B cell (primary cell): ENCODE results near the gene MFF. TPM values are rescaled to one million over a fixed set of nuclear protein-coding genes. Genes with fewer than 3 reads are reported as not detected.

ENCODE experiments used
- ATAC-seq: fragments of 200-7000 bp; cut with Tn5 transposase; one replicate; pipeline ENCODE4 v1.10.0; 2021; ENCODE audit warnings: low read depth, mild to moderate bottlenecking, moderate number of reproducible peaks, moderate library complexity
- CTCF ChIA-PET: fragments of 350-600 bp; sonication (Branson Sonifier 250); formaldehyde crosslinking; loops from one replicate; lab custom pipeline; 2021; ENCODE audit warnings: antibody characterized with exemption, inconsistent platforms; lab: Charles Lee
- POLR2A ChIA-PET: fragments of 350-600 bp; sonication (Branson Sonifier 250); formaldehyde crosslinking; loops from one replicate; lab custom pipeline; 2021; ENCODE audit warnings: antibody characterized with exemption; lab: Charles Lee
- DNase-seq: peaks from one replicate; pipeline ENCODE4 v3.0.0; 2013
- H2AFZ ChIP-seq: 2 replicates; pipeline ENCODE4 v1.6.1; 2012; ENCODE audit warnings: mild to moderate bottlenecking, low read depth, low read length; ENCODE audit not compliant: insufficient read depth, poor library complexity, severe bottlenecking
- H3K27ac ChIP-seq, 2 donors: 1 replicate in 1 of 2; 2 replicates in 1 of 2; pipeline ENCODE4 v1.5.1; 2012 to 2013; ENCODE audit warnings: low read length in 2 of 2, mild to moderate bottlenecking in 2 of 2, moderate library complexity in 1 of 2
- H3K27me3 ChIP-seq, 4 experiments: fragments of 200-600 bp in 1 of 4; sonication (generic) in 1 of 4; replicated peaks in 1 of 4; 1 replicate in 2 of 4; 2 replicates in 2 of 4; pipeline versions ENCODE4 v1.6.1 to v1.7.0; 2013 to 2016; ENCODE audit warnings: low read length in 3 of 4, mild to moderate bottlenecking in 2 of 4, mixed read lengths in 1 of 4, moderate library complexity in 1 of 4; ENCODE audit not compliant: insufficient read depth in 4 of 4, control insufficient read depth in 3 of 4; ENCODE audit errors: control extremely low read depth in 1 of 4
- H3K36me3 ChIP-seq, 2 experiments: replicated peaks in 1 of 2; 1 replicate in 1 of 2; 2 replicates in 1 of 2; pipeline versions ENCODE4 v1.6.1 to v1.7.1; 2013; ENCODE audit warnings: low read length in 1 of 2; ENCODE audit not compliant: insufficient read depth in 2 of 2, control insufficient read depth in 1 of 2; ENCODE audit errors: control extremely low read depth in 1 of 2, extremely low read depth in 1 of 2
- H3K4me1 ChIP-seq, 2 donors: fragments of 200-600 bp in 1 of 2; sonication (generic) in 1 of 2; 1 replicate in 1 of 2; 2 replicates in 1 of 2; pipeline versions ENCODE4 v1.5.1 to v1.6.1; 2013 to 2017; ENCODE audit warnings: low read length in 2 of 2; ENCODE audit not compliant: control insufficient read depth in 2 of 2, insufficient read depth in 2 of 2
- H3K4me2 ChIP-seq: replicated peaks from 2 replicates; pipeline ENCODE3; 2012; ENCODE audit warnings: mild to moderate bottlenecking, low read depth, low read length; ENCODE audit not compliant: poor library complexity, severe bottlenecking
- H3K4me3 ChIP-seq, 5 experiments: fragments of 200-600 bp in 1 of 5; sonication (generic) in 1 of 5; 1 replicate in 3 of 5; 2 replicates in 2 of 5; pipeline versions ENCODE4 v1.5.1 to v1.7.0; 2011 to 2016; ENCODE audit warnings: low read length in 4 of 5, mild to moderate bottlenecking in 4 of 5, low read depth in 2 of 5, control low read depth in 1 of 5, moderate library complexity in 1 of 5; ENCODE audit not compliant: insufficient read depth in 1 of 5; ENCODE audit errors: control extremely low read depth in 1 of 5, extremely low read depth in 1 of 5
- H3K79me2 ChIP-seq: fragments of 200-600 bp; sonication (generic); one replicate; pipeline ENCODE4 v1.6.0; 2016; ENCODE audit warnings: low read length; ENCODE audit not compliant: control insufficient read depth, insufficient read depth
- H3K9ac ChIP-seq: fragments of 200-600 bp; sonication (generic); 2 replicates; pipeline ENCODE4 v1.6.1; 2017; ENCODE audit warnings: mild to moderate bottlenecking, low read length, moderate library complexity
- H3K9me3 ChIP-seq, 3 donors: one replicate each; pipeline versions ENCODE4 v1.6.1 to v1.7.1; 2013; ENCODE audit warnings: low read length in 2 of 3; ENCODE audit not compliant: control insufficient read depth in 2 of 3, insufficient read depth in 1 of 3; ENCODE audit errors: control extremely low read depth in 1 of 3
- H4K20me1 ChIP-seq: 2 replicates; pipeline ENCODE4 v1.6.0; 2012; ENCODE audit warnings: mild to moderate bottlenecking, low read length; ENCODE audit not compliant: insufficient read depth, control insufficient read depth, poor library complexity, severe bottlenecking
- H3K27ac Mint-ChIP-seq: one replicate; pipeline ENCODE4 v1.8.0; 2021; ENCODE audit warnings: mixed read lengths
- H3K27me3 Mint-ChIP-seq: one replicate; pipeline ENCODE4 v1.8.0; 2021; ENCODE audit warnings: mixed read lengths
- H3K4me1 Mint-ChIP-seq: one replicate; pipeline ENCODE4 v1.8.0; 2021; ENCODE audit warnings: mixed read lengths
- H3K4me3 Mint-ChIP-seq: one replicate; pipeline ENCODE4 v1.8.0; 2021; ENCODE audit warnings: mixed read lengths
- H3K9me3 Mint-ChIP-seq: one replicate; pipeline ENCODE4 v1.8.0; 2022; ENCODE audit warnings: mixed read lengths; ENCODE audit not compliant: insufficient read depth
- CTCF ChIP-seq: fragments of 200-600 bp; IDR thresholded peaks from one replicate; pipeline ENCODE4 v1.8.0; 2022; ENCODE audit warnings: antibody characterized with exemption, mild to moderate bottlenecking
- EZH2 ChIP-seq: IDR thresholded peaks from 2 replicates; pipeline ENCODE4 v1.6.1; 2012; ENCODE audit warnings: borderline replicate concordance, low read depth, mild to moderate bottlenecking, moderate library complexity, low read length; ENCODE audit not compliant: insufficient read depth, poor library complexity, severe bottlenecking
- WGBS: methylation state at CpG from one replicate; pipeline ENCODE4 v1.1.5; 2013; ENCODE audit warnings: missing lambda C conversion rate; ENCODE audit not compliant: insufficient coverage; 5-methylcytosine and 5-hydroxymethylcytosine counted together
- intact Hi-C: fragments of 100-400 bp; cut with micrococcal nuclease; formaldehyde crosslinking; loops from one replicate; pipeline ENCODE4 v1.10.0; 2022
- polyA plus RNA-seq: library from polyadenylated mRNA; depleted of rRNA; stranded (reverse); fragments of >200 nt; gene quantifications from 2 replicates; pipeline ENCODE4 v1.2.3, GENCODE V29; 2012
- total RNA-seq, 2 donors: library from RNA; stranded (reverse); fragments of 120-200 nt in 1 of 2; gene quantifications; 1 replicate in 1 of 2; 2 replicates in 1 of 2; pipeline versions ENCODE4 v1.2.3 to v1.2.4, GENCODE V29; 2013 to 2022

MFF gene
- total and polyA plus RNA-seq, 2 donors (not counting 1 experiment from before 2014, with no cell fraction given): 55.0 to 70.4 TPM

- Histone ChIP-seq H3K36me3 (no peaks in the 10 kb centered on the region), H4K20me1 (no peaks in the 10 kb centered on the region), H3K9me3 (no peaks in the 10 kb centered on the region), H3K4me3 (no peak overlapping the region), H3K79me2 (no peaks in the 10 kb centered on the region), H2AFZ (no peak overlapping the region), H3K9ac (no peak overlapping the region), H3K4me2 (no peak overlapping the region), H3K27me3 (no peaks in the 10 kb centered on the region), H3K27ac (no peak overlapping the region), H3K4me1 (no peaks in the 10 kb centered on the region)
- no peaks in the 10 kb centered on the region for H3K9me3 Mint-ChIP-seq
- intact Hi-C loops: no loop called here
- H3K27ac Mint-ChIP-seq: no peak overlapping the region
- ChIA-PET POLR2A (no interaction called here), CTCF (interaction anchor here (0.7 to 1.4 kb wide), 2 partner anchors 12 to 392 kb away, joined by 3 read pairs; no protein-coding TSS in a partner anchor)
- H3K27me3 Mint-ChIP-seq: peaks cover 8% of the 10 kb centered on the region
- no peak overlapping the region for H3K4me3 Mint-ChIP-seq
- no peak for ATAC-seq
- no peak for DNase-seq
- H3K4me1 Mint-ChIP-seq: peaks cover 1% of the 10 kb centered on the region
- WGBS: 100% methylated on average over 5 of the region's 10 CpGs
- TF ChIP-seq CTCF (no peak), EZH2 (no peak)
Measured at GRCh38 chr2:227373389-227373788, 48.3 kb downstream of the MFF start.

GRCh38 chr2:227374158-227374557 lies 49.1 kb downstream of the MFF start:
- H3K27me3 Mint-ChIP-seq: peaks cover 8% of the 10 kb centered on the region
- no peaks in the 10 kb centered on the region for H4K20me1 ChIP-seq
- ChIA-PET CTCF (interaction anchor here (0.7 to 1.4 kb wide), 2 partner anchors 27 to 391 kb away, joined by 3 read pairs; no protein-coding TSS in a partner anchor), POLR2A (no interaction called here)
- no peak overlapping the region for H3K9ac ChIP-seq
- H3K36me3 ChIP-seq: no peaks in the 10 kb centered on the region
- TF ChIP-seq EZH2 (no peak), CTCF (no peak)
- intact Hi-C loops: no loop called here
- no peak overlapping the region for H3K4me2 ChIP-seq
- WGBS: no CpG with 5 or more reads among the region's 6 CpGs
- DNase-seq (no peak), ATAC-seq (no peak)
- no peak overlapping the region for H3K4me3 Mint-ChIP-seq
- H3K4me1 Mint-ChIP-seq: peaks cover 1% of the 10 kb centered on the region
- H2AFZ ChIP-seq: no peak overlapping the region
- no peak overlapping the region for H3K27ac Mint-ChIP-seq
- no peaks in the 10 kb centered on the region for H3K9me3 ChIP-seq
- no peak overlapping the region for H3K27ac ChIP-seq
- H3K79me2 ChIP-seq: no peaks in the 10 kb centered on the region
- no peaks in the 10 kb centered on the region for H3K9me3 Mint-ChIP-seq
- H3K4me1 ChIP-seq: no peaks in the 10 kb centered on the region
- H3K27me3 ChIP-seq: no peaks in the 10 kb centered on the region
- H3K4me3 ChIP-seq: no peak overlapping the region
